ENCODE measurements around the gene DNAI1.

Gene DNAI1

DNA sequence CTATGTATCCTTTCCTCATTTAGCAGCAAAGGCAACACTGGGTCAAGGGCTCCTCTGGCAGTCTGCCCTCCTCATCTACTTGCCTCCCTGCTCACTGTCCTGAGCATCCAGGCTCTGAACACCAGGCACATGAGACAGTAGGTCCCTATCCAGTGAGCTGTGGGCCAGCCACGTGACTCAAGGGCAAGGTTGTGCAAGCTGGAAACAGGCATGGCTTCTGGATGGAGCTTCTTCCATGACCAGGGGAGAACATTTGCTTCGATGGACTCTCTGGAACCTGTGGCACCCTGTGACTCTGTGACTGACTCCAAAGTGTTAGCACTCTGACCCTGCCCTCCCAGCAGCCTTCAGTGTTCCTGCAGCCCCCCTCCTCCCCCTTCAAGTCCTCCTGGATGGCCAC, 33.0 kb downstream of the DNAI1 start:
- no peak for DNase-seq (ENCODE audit: low spot score)

DNA sequence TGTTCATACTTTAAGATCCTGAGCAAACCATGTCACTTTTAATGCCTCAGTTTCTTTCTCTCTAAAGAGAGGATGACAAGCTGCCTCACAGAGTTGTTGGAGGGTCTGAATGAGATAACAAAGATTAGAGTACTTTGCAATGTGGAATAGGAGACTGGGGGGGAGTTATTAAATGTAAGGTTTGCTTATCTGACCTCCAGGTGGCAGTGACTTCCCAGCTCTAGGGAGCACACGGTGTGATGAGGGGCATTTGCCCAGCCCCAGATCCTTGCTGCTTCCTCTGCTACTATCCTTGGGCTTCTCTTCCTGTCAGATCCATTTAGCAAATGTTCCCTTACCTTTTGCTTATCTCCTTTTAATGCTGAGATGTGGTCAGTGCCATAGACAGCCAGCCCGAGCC, 33.4 kb downstream of the DNAI1 start:
- no peak for DNase-seq (ENCODE audit: low spot score)

DNA sequence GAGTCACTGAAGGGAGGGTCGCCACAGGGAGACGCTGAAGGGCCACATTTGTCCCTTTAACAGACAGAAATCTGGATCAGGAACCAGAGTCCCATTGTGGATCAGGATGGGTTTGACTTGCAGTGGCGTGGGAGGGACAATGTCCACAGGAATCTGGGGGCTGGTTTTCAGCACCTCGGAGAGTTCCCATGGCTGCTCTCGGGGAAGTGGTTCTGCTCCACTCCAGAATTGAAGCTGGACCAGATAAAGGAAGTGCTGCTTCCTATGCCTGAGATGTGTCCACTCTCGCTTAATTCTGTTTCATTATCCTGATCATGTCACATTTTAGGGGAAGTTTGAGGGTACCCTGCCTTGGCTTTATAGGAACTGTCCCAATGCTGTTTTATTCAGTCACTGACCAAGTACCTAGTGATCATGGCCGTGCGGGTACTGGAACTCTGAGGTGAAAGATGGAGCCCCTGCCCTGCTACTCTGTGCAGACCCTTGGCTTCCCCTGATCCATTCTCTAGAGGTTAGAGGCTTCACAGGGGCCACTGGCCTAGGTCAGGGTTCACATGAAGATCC, 35.4 kb downstream of the DNAI1 start:
- peak; percentile 72 for DNase-seq (ENCODE audit: low spot score)

DNA sequence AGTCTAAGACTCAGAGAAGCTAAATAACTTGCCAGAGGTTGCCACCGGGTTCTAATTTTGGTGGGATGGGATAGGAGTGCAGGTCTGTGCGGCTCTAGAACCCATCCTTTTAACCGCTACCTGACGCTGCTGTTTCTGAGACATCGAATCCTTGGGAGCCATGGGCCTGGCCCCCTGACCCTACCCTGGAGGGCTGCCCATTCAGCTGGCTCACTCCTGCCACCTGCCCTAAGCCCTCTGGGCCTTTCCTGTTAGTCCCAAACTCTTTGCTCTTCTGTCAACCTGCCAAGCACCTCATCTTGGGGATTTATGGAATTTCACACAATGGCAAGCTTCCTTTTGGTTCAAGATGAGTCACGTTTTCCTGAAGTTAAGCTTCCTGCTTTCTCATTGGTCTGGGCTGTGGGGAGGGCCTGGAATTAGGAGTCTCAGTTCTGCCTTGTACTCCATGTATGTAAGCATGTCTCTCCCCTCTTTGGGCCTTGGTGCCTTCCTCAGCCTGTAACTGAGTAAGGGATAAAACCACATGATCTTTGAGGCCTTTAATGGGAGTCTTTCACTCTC, 37.6 kb downstream of the DNAI1 start:
- no peak for DNase-seq (ENCODE audit: low spot score)

DNA sequence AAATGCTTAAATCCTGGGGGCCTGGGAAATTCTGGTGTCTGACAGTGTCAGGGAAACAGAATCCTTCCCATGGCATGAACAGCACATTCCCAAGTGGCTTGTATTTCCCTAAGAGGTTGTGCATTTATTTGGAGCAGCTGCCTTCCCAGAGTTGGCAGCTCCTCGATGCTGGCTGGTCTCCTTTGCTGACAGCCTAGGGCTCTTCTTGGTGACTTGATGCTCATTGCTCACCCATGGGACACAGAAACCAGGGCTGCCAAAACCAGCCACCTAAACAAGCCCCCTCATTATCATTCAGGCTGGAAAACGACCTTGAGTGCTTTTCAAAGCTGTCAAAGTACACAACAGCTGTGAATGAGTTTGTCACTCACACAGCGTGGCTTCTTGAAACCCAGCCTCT, 39.9 kb downstream of the DNAI1 start:
- DNase-seq (ENCODE audit: low spot score), result no peak

DNA sequence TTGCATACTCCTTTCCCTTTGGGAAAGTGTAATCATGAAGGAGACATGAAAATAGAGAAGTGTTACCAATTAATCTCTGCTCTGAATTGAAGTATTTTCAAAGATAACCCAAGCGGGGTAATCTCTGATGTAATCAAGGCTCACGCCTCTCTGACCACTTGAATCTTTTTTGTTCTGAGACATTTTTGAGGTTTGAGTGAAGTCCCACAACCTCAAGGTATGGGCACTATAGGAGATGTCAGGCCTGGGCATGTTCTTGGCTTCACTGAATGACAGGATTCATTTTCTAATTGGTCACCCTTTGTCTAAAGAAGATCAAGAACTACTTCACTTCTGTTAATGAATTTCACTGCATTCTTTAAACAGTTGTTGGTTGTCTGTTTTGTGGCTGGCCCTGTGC, 40.5 kb downstream of the DNAI1 start:
- no peak for DNase-seq (ENCODE audit: low spot score)

DNA sequence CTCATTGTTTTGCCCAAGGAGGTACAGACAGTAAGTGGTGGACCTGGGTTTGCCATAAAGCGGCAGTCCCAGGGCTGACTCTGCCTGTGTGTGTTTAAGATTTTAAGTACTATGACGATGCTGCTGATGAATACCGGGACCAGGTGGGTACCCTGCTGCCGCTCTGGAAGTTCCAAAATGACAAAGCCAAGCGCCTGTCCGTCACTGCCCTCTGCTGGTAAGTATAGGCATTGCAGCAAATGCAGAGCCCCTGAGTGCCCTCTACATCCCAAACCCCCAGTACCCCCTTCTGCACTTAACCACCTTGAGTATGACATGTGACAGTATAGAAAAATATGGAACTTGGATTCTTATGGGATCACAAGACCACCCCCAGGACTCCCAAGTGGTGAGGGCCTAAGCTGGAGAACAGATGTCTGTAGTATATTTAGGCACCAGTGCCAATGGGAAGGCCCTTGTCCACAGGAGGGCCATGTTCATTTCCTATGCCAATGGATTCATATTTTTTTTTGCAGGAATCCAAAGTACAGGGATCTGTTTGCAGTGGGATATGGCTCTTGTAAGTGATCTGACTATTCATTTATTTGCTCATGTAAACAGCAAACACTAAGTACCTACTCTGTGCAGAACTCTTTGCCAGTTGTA, 42.1 kb downstream of the DNAI1 start:
- DNase-seq (ENCODE audit: low spot score), result peak; percentile 73

DNA sequence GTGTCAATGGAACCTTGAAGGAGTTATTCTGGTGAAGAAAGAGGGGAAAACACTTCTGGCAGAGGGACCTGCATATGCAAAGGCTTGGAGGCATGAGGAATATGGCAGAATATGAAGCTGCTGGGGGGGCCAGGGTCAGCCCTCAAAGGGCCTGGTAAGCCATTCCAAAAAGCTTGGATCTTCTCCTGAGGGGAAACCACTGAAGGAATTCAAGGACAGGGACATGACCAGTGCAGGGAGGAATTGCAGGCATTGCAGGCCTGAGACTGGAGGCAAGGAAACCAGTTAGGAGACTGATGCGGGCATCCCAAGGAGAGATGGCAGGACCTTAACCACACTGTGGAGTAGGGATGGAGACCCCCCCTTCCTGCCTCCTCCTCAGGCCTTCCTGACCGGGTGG, 42.8 kb downstream of the DNAI1 start:
- DNase-seq (ENCODE audit: low spot score), result no peak

DNA sequence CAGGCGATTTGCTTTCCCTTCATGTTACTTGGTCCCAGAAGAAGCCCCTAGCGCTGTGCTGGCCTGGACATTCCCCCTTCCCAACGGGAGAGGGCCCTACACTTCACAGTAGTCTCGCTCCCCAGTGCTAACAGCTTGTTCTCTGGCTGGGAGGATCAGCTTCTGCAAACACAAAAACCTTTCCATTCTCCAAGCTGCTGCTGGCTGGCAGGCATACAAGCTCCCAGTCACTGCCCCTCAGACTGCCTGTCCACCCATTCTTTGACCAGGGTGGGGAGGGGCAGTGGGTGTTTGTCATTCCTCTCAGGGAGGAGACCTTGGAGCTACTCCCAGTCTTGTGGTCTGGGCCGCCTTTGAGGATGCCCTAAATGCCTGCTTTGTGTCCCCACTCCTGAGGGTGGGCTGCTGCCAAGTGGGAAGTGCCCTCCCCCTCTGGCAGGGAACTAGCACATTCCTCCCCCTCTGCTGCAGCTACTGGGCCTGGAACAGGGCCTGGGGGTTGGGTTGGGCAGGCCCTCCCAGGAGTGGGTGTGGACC, 43.4 kb downstream of the DNAI1 start:
- peak; percentile 40 for DNase-seq (ENCODE audit: low spot score)

DNA sequence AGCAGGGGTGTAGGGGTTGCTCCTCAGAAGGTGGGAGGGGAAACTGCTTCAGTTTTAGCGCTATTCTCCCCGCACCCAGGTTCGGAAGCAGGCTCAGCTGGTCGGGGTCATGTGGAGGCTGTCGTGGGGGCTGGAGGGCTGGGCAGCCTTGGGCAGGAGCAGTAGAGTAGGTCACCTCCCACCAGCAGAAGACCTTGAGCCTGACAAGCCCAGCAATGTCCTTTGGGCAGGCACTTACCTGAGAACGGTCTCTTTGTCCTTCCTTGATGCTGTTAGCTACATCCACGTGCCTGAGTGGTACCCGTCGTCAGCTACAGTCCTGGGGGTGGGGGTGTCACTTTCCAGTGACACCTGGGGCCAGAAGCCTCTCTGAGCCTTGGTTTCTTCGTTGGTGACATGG, 43.9 kb downstream of the DNAI1 start:
- DNase-seq (ENCODE audit: low spot score), result no peak

DNA sequence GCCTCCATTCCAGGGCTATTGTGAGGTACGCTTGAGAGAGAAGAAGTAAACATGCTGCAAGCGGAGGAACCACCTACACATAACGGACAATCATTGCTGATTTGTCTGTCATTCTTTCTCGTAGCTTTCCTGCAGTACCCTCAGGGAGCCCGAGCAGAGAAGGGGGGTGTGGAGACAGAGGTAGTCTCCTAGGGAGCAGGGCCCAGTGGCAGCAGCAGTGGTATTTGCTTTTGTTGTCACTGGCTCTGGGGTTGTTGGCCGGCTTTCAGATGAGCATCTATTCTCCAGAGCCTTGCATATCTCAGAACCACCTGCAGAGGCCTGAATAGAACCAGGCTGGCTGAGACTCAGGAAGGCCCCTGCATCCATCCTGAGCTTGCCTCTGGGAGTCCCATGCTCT, 44.3 kb downstream of the DNAI1 start:
- no peak for DNase-seq (ENCODE audit: low spot score)

DNA sequence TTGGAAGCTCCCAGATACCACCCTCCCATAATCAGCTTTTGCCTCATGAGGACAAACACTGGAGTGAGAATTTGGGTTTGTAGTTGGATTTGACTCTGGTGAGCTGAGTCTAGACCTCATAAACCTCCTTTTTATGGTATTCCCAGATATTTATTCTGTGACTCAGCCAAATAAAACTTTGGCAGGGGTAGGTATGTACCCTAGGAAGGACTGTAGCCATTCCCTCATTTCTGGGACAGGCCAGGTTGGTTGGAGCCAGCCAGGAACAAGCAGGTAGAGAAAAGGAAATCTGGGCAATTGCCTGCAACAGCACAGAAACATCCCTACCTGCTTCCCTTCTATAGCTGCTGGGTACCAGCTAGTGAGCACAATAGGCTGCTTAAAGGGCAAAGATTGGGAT, 44.8 kb downstream of the DNAI1 start:
- no peak for DNase-seq (ENCODE audit: low spot score)

DNA sequence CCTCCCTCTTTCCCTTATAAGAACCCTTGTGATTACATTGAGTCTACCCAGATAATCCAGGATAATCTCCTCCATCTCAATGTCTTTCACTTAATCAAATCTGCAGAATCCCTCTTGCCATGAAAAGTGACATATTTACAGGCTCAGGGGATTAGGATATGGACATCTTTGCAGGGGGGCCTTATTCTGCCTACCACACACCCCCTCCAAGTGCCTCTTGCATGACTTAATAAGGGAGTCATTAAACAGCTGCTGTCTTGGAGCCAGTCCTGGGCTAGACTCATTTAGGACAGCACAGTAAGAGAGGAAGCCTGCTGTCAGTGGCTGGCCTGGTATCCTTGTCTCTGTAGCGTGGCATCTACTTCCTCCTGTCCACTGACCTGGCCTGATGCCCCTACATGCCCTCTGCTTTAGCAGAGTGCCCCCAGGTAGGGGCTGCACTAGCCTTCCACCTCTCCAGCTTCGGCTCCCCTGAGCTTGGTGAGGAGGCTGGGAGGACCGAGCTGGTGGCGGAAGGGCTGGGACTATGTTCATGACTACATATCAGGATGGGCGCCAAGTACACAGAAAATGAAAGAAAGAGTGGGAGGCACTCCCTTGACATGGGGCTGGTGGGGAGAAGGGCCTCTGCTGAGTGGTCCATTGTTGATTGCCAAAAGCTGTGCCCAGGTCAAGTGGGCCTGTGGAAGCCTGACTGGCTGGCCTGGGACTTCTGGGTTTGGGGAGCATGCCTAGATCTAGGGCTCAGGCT, 46.9 kb downstream of the DNAI1 start:
- no peak for DNase-seq (ENCODE audit: low spot score)

DNA sequence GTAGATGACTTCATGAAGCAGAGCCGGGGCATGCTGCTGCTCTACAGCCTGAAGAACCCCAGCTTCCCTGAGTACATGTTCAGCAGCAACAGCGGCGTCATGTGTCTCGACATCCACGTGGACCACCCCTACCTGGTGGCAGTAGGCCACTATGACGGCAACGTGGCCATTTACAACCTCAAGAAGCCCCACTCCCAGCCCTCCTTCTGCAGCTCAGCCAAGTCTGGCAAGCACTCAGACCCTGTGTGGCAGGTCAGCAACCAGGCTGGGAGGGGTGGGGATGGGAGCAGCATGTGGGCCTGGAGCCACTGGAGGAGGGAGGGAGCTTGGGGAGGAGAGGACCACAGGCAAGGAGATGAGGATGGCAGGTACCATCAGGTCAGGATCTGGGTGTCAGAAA, 48.0 kb downstream of the DNAI1 start:
- DNase-seq (ENCODE audit: low spot score), result no peak

DNA sequence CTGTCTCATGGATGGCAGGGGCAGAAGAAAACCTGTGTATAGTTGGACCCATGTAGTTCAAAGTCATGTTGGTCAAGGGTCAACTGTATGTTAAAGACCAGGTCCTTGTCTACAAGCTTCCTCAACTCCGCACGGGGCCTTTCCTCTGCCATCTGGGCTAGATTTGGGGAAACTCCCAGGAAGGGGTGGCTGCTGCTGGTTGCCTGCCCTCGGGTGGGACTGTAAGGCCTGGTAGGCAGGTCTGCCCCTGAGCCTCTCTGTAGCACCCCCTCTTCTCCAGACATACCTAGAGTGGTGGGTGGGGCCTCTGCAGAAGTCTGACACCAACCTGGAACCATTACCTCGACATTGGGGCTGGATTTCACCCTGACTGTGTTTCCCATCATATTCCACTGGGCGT, 49.0 kb downstream of the DNAI1 start:
- DNase-seq (ENCODE audit: low spot score), result no peak

DNA sequence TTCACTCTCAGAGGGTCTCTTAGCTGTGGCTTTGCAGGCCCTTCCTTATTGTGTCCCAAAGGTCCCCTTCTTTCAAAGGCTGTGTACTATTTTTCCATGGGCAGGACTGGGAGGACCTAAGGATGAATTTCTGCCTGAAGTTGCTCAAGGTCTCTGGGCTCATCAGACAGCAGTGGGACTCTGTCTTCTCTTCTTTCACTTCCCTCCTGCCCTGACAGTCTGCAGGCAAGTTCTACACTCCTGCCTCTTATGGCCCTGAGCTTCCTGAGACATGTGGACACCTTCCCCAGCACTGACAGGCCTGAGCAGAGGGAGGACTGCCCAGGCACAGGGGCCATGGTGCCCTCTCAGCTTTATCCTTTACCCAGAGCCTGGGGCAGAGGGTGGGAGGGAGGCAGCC, 49.4 kb downstream of the DNAI1 start:
- DNase-seq (ENCODE audit: low spot score), result no peak

DNA sequence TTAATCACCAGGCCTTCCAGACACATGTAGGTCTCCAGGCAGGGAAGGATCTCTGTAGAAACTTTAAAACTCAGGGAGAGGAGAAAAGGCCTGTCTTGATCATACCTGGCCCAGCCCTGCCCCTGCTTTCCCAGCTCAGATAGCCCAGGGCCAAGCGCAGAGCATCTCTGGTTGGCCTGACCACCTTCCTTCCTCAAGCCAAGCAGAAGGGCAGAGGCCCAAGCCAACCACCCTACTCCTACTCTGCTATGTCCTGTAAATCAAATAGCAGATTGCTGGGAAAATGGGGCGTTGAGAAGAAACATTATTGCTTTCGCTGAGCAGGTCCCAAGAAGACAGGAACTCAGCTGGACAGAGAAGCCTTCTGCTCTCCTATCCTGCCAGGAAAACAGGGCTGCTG, 49.9 kb downstream of the DNAI1 start:
- DNase-seq (ENCODE audit: low spot score), result no peak

DNA sequence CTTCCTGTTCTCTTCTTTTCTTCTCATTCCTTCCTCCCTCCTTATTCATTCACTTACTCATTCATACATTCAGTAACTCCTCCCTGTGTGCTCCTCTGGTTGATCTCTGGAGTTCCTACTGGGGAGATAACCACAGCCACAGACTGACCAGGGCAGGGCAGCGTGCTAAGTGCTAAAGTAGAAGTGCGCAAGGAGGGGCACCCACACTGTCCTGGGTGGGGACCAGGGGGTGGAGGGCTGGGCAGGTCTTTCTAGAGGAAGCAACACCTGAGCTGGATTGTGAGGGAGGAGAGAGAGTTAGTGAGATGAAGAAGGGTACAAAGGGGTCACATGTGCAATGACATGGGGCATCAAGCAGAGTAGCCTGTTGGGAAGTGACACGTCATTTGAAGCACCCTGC, 50.3 kb downstream of the DNAI1 start:
- no peak for DNase-seq (ENCODE audit: low spot score)

DNA sequence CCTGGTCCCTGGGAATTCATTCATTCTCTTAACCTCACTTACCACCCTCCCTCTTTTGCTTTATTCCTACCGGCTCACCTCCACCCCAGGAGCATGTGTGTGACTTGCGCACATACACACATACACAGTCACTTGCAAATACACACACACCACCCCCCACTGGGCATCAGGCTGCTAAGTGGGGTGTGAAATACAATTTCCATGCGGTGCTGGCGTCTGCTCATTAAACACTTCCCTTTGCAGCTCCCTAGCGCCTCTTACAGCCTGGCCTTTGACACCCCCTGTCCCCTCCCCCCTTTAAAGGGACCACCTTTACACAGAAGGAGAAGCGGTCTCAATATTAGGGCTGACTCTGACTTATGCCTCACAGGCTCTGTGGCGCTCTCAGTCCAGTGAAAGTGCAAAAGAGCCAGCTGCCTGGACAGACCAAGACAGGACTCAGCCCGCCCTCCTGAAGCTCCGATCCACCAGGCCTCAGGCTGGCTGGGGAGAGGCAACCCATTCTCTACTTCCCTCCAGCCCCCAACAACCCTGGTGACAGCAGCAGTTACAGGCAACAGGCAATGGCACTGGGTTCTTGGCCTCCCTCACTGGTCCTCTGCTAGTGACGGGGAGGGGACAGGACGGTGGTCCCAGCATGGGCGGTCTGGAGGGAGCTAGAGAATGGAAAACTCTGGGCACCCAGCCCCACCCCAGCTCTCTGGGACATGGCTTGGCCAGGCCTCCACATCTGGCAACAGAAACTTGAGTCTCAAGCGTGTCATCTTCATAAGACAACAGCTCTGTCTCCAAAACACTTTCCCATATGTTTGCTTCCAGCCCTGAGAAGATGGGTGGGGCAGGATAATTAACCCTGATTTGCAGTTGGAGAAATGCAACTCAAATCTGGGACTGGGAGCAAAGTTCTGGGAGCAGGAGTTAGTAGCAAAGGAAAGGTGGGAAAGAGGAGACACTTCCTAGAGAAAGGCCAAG, 52.2 kb downstream of the DNAI1 start:
- no peak for DNase-seq (ENCODE audit: low spot score)

DNA sequence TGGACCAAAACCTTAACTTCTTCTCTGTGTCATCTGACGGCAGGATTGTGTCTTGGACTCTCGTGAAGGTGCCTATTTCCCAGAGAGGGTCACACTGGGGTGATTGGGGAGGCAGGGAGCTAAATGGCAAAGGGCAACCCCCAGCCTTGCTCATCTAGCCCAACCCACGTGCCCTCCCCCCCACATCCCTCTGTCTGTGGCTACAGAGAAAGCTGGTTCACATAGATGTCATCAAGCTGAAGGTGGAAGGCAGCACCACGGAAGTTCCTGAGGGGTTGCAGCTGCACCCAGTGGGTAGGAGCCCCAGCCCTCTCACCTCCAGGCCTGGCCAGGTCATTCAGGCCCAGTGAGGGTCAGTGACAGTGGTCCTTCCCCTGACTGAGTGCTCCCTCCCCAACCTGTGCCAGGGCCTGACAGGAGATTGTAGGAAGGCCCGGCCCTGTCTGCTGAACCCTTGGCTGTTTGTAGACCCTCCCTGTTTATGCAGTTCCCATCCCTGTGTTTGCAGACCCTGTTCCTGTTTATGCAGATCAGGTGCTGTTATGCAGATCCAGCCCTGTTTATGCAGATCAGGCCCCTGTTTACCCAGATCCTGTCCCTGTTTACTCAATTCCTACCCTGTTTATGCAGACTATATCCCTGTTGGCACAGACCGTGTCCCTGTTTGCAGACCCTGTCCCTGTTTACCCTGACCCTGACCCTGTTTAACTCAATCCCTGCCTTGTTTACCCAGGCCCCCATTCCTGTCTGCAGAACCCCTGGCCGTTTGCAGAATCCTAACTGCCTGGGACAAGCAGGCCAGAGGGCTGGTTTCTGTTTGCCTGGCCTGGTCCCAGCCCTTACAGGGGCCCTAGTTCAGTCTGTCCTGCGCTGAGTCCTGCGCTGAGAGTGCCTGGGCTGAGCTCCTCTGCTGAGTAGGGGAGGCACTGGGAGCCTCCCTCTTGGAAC, 53.8 kb downstream of the DNAI1 start:
- DNase-seq (ENCODE audit: low spot score), result no peak
